Activated CD8-positive, alpha-beta memory T cell treated with anti-CD3 and anti-CD28 coated beads, Interleukin-2, amount 50 U/mL, for 24 hours (primary cell): Measurements from ENCODE around the gene MEMO1.
"Not testable (repeated sequence)": the region's sequence is repeated elsewhere in the genome, so short reads cannot be mapped to it uniquely, and the experiment has no call there.

Experiments used
- DNase-seq: peaks from one replicate; pipeline ENCODE4 v3.0.0-alpha.2; 2020; ENCODE audit errors: extremely low read depth

MEMO1 gene

GRCh38 chr2:31907491-31907890, 103.3 kb downstream of the MEMO1 start:
- DNase-seq = not testable (repeated sequence)

- no peak for DNase-seq
Observed at GRCh38 chr2:31903109-31903780, 107.6 kb downstream of the MEMO1 start.

- DNase-seq = no peak
Observed at GRCh38 chr2:31901900-31902299, 108.9 kb downstream of the MEMO1 start.

GRCh38 chr2:31900156-31900555, 110.7 kb downstream of the MEMO1 start:
- DNase-seq = not testable (repeated sequence)

GRCh38 chr2:31898346-31898745, 112.5 kb downstream of the MEMO1 start:
- DNase-seq = not testable (repeated sequence)

GRCh38 chr2:31897340-31897739, 113.5 kb downstream of the MEMO1 start:
- DNase-seq = not testable (repeated sequence)

GRCh38 chr2:31896293-31896692, 114.5 kb downstream of the MEMO1 start:
- no peak for DNase-seq

GRCh38 chr2:31894656-31895055, 116.2 kb downstream of the MEMO1 start:
- DNase-seq = no peak

- DNase-seq = no peak
Observed at GRCh38 chr2:31893094-31893493, 117.7 kb downstream of the MEMO1 start.

- DNase-seq = no peak
Observed at GRCh38 chr2:31889044-31889443, 121.8 kb downstream of the MEMO1 start.

GRCh38 chr2:31888550-31888949, 122.3 kb downstream of the MEMO1 start:
- DNase-seq = no peak

GRCh38 chr2:31886700-31887099, 124.1 kb downstream of the MEMO1 start:
- no peak for DNase-seq

- DNase-seq = no peak
Observed at GRCh38 chr2:31877008-31877407, 133.8 kb downstream of the MEMO1 start.

- no peak for DNase-seq
Observed at GRCh38 chr2:31874071-31874470, 136.7 kb downstream of the MEMO1 start.

GRCh38 chr2:31865215-31865614, 145.6 kb downstream of the MEMO1 start:
- DNase-seq = no peak

GRCh38 chr2:31863867-31864266, 146.9 kb downstream of the MEMO1 start:
- DNase-seq = no peak

- not testable (repeated sequence) for DNase-seq
Observed at GRCh38 chr2:31863015-31863656, 147.7 kb downstream of the MEMO1 start.

- no peak for DNase-seq
Observed at GRCh38 chr2:31859959-31860358, 150.8 kb downstream of the MEMO1 start.

GRCh38 chr2:31853521-31853920, 157.3 kb downstream of the MEMO1 start:
- DNase-seq = no peak

GRCh38 chr2:31842150-31842549, 168.7 kb downstream of the MEMO1 start:
- DNase-seq = not testable (repeated sequence)

GRCh38 chr2:31835450-31835849, 175.4 kb downstream of the MEMO1 start:
- no peak for DNase-seq

GRCh38 chr2:31832363-31832762, 178.4 kb downstream of the MEMO1 start:
- no peak for DNase-seq

GRCh38 chr2:31831585-31831984, 179.2 kb downstream of the MEMO1 start:
- DNase-seq = no peak

- DNase-seq = no peak
Observed at GRCh38 chr2:31828891-31829290, 181.9 kb downstream of the MEMO1 start.
